ENCODE data around the gene PDE6C.

PDE6C gene

GRCh38 chr10:93612311-93612710 lies at the start of gene PDE6C:
PDE6C (plus strand) TSS chr10:93612537; CDS start chr10:93612726, 189 bp downstream.
- no peaks in the 10 kb centered on the region for H3K4me1 ChIP-seq (ENCODE audit: insufficient read depth, low read length)
- no peak within 1 kb of the TSS for H3K4me3 ChIP-seq (ENCODE audit: low read depth in 1 of 2, low read length in 2 of 2)
- no peak within 1 kb of the TSS for H3K9ac ChIP-seq (ENCODE audit: low read length)
- peaks cover 0 to 4% of the 10 kb centered on the region in 2 donors for H3K27me3 ChIP-seq (ENCODE audit: control insufficient read depth in 1 of 2, insufficient read depth in 2 of 2, low read length in 2 of 2)
- no peak within 1 kb of the TSS for H3K27ac ChIP-seq (ENCODE audit: low read depth, low read length)
- no peaks in the 10 kb centered on the region for H3K9me3 ChIP-seq (ENCODE audit: low read length)
- no peaks in the 10 kb centered on the region for H3K36me3 ChIP-seq (ENCODE audit: insufficient read depth, low read length)

GRCh38 chr10:93565446-93565845 lies 46.9 kb upstream of the PDE6C start:
- Histone ChIP-seq H3K9me3 (ENCODE audit: low read length) (no peaks in the 10 kb centered on the region), H3K27ac (ENCODE audit: low read depth, low read length) (no peak overlapping the region), H3K4me3 (ENCODE audit: low read depth in 1 of 2, low read length in 2 of 2) (no peak overlapping the region), H3K9ac (ENCODE audit: low read length) (no peak overlapping the region), H3K4me1 (ENCODE audit: insufficient read depth, low read length) (no peaks in the 10 kb centered on the region), H3K27me3 (ENCODE audit: control insufficient read depth in 1 of 2, insufficient read depth in 2 of 2, low read length in 2 of 2) (peaks cover 4 to 25% of the 10 kb centered on the region in 2 donors), H3K36me3 (ENCODE audit: insufficient read depth, low read length) (no peaks in the 10 kb centered on the region)

- Histone ChIP-seq H3K27ac (ENCODE audit: low read depth, low read length) (no peak within 1 kb of the TSS), H3K36me3 (ENCODE audit: insufficient read depth, low read length) (no peaks in the 10 kb centered on the region), H3K9ac (ENCODE audit: low read length) (no peak within 1 kb of the TSS), H3K27me3 (ENCODE audit: control insufficient read depth in 1 of 2, insufficient read depth in 2 of 2, low read length in 2 of 2) (peaks cover 4 to 25% of the 10 kb centered on the region in 2 donors), H3K4me3 (ENCODE audit: low read depth in 1 of 2, low read length in 2 of 2) (no peak within 1 kb of the TSS), H3K9me3 (ENCODE audit: low read length) (no peaks in the 10 kb centered on the region), H3K4me1 (ENCODE audit: insufficient read depth, low read length) (no peaks in the 10 kb centered on the region)
Observed at GRCh38 chr10:93566435-93567276, 45.7 kb upstream of the PDE6C start, which contains the start of gene FFAR4. FFAR4 (plus strand) TSS chr10:93566665; CDS start chr10:93566721, 56 bp downstream.

- Histone ChIP-seq H3K4me1 (ENCODE audit: insufficient read depth, low read length) (no peaks in the 10 kb centered on the region), H3K9me3 (ENCODE audit: low read length) (no peaks in the 10 kb centered on the region), H3K9ac (ENCODE audit: low read length) (no peak overlapping the region), H3K36me3 (ENCODE audit: insufficient read depth, low read length) (no peaks in the 10 kb centered on the region), H3K4me3 (ENCODE audit: low read depth in 1 of 2, low read length in 2 of 2) (no peak overlapping the region), H3K27me3 (ENCODE audit: control insufficient read depth in 1 of 2, insufficient read depth in 2 of 2, low read length in 2 of 2) (peaks cover 4 to 25% of the 10 kb centered on the region in 2 donors), H3K27ac (ENCODE audit: low read depth, low read length) (no peak overlapping the region)
Observed at GRCh38 chr10:93567277-93568104, 44.8 kb upstream of the PDE6C start.

DNA sequence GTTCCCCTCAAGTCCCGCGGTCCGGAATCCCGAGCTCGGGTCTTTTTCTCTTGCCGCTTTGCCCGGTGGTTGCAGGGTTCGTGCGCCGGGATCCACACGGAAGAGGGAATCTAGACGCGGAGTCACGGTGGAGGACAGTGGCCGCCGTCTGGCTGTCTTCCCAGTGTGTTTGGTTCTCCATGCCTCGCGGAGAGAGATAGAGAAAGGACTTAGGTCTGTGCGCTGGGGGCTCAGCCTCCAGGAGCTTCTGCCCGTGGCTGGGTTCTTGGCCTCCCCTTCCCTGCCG lies 44.3 kb upstream of the PDE6C start:
- H3K9ac ChIP-seq (ENCODE audit: low read length): no peak overlapping the region
- H3K4me3 ChIP-seq (ENCODE audit: low read depth in 1 of 2, low read length in 2 of 2): no peak overlapping the region
- peaks cover 4 to 25% of the 10 kb centered on the region in 2 donors for H3K27me3 ChIP-seq (ENCODE audit: control insufficient read depth in 1 of 2, insufficient read depth in 2 of 2, low read length in 2 of 2)

GRCh38 chr10:93570383-93570782 lies 42.0 kb upstream of the PDE6C start:
- H3K36me3 ChIP-seq (ENCODE audit: insufficient read depth, low read length): no peaks in the 10 kb centered on the region
- H3K4me1 ChIP-seq (ENCODE audit: insufficient read depth, low read length): no peaks in the 10 kb centered on the region
- no peaks in the 10 kb centered on the region for H3K9me3 ChIP-seq (ENCODE audit: low read length)
- H3K4me3 ChIP-seq (ENCODE audit: low read depth in 1 of 2, low read length in 2 of 2): no peak overlapping the region
- no peak overlapping the region for H3K9ac ChIP-seq (ENCODE audit: low read length)
- H3K27me3 ChIP-seq (ENCODE audit: control insufficient read depth in 1 of 2, insufficient read depth in 2 of 2, low read length in 2 of 2): peaks cover 4 to 25% of the 10 kb centered on the region in 2 donors
- H3K27ac ChIP-seq (ENCODE audit: low read depth, low read length): no peak overlapping the region

More for the DNA sequence above, 44.3 kb upstream of the PDE6C start:
- no peaks in the 10 kb centered on the region for H3K36me3 ChIP-seq (ENCODE audit: insufficient read depth, low read length)
- H3K27ac ChIP-seq (ENCODE audit: low read depth, low read length): no peak overlapping the region
- no peaks in the 10 kb centered on the region for H3K9me3 ChIP-seq (ENCODE audit: low read length)
- no peaks in the 10 kb centered on the region for H3K4me1 ChIP-seq (ENCODE audit: insufficient read depth, low read length)

DNA sequence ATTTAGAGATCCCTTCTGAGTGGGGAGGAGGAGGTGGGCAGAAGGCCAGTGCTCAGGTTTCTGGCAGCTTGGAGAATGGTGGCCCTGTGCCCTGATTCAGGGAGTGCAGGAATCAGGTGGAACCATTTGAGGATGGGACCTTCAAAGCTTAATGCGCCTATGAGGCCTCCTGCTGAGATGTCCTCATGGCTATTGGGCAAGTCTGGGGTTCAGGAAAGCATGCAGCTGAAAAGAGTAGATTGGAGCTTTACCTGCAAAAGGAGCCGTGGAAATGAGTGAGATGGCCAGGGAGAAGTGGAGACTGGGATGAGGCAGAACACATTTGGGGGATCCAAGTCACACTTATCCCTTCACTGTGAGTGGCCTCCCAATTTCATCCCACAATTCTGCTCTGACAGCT lies 39.7 kb upstream of the PDE6C start:
- Histone ChIP-seq H3K27me3 (ENCODE audit: control insufficient read depth in 1 of 2, insufficient read depth in 2 of 2, low read length in 2 of 2) (peaks cover 4 to 13% of the 10 kb centered on the region in 2 donors), H3K4me1 (ENCODE audit: insufficient read depth, low read length) (no peaks in the 10 kb centered on the region), H3K9me3 (ENCODE audit: low read length) (no peaks in the 10 kb centered on the region), H3K4me3 (ENCODE audit: low read depth in 1 of 2, low read length in 2 of 2) (no peak overlapping the region), H3K27ac (ENCODE audit: low read depth, low read length) (no peak overlapping the region), H3K9ac (ENCODE audit: low read length) (no peak overlapping the region), H3K36me3 (ENCODE audit: insufficient read depth, low read length) (no peaks in the 10 kb centered on the region)

GRCh38 chr10:93573051-93573909 lies 39.1 kb upstream of the PDE6C start:
- Histone ChIP-seq H3K27me3 (ENCODE audit: control insufficient read depth in 1 of 2, insufficient read depth in 2 of 2, low read length in 2 of 2) (peaks cover 3 to 6% of the 10 kb centered on the region in 2 donors), H3K4me3 (ENCODE audit: low read depth in 1 of 2, low read length in 2 of 2) (no peak overlapping the region), H3K9me3 (ENCODE audit: low read length) (no peaks in the 10 kb centered on the region), H3K36me3 (ENCODE audit: insufficient read depth, low read length) (no peaks in the 10 kb centered on the region), H3K4me1 (ENCODE audit: insufficient read depth, low read length) (no peaks in the 10 kb centered on the region), H3K9ac (ENCODE audit: low read length) (no peak overlapping the region), H3K27ac (ENCODE audit: low read depth, low read length) (no peak overlapping the region)

DNA sequence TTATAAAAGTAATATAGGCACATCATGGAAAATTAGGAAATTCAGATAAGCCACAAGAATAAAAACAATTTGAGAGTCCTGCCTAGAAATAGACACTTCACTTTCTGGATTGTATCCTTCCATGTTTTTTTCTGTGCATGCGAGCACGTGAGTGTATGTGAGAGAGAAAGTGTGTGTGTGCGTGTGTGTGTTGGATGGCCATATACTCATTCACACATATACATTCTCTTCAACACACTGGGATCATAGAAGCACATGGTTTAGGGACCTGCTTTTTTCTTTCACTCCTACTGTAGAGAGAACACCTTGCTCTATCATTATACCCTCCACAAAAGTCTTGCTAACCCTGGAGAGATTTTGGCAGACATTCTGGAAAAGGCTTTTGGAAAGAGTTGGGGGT lies 38.4 kb upstream of the PDE6C start:
- Histone ChIP-seq H3K4me1 (ENCODE audit: insufficient read depth, low read length) (no peaks in the 10 kb centered on the region), H3K27ac (ENCODE audit: low read depth, low read length) (no peak overlapping the region), H3K9me3 (ENCODE audit: low read length) (no peaks in the 10 kb centered on the region), H3K4me3 (ENCODE audit: low read depth in 1 of 2, low read length in 2 of 2) (no peak overlapping the region), H3K36me3 (ENCODE audit: insufficient read depth, low read length) (no peaks in the 10 kb centered on the region), H3K27me3 (ENCODE audit: control insufficient read depth in 1 of 2, insufficient read depth in 2 of 2, low read length in 2 of 2) (no peaks in the 10 kb centered on the region), H3K9ac (ENCODE audit: low read length) (no peak overlapping the region)

GRCh38 chr10:93576888-93577287 lies 35.4 kb upstream of the PDE6C start:
- Histone ChIP-seq H3K9ac (ENCODE audit: low read length) (no peak overlapping the region), H3K4me1 (ENCODE audit: insufficient read depth, low read length) (no peaks in the 10 kb centered on the region), H3K27ac (ENCODE audit: low read depth, low read length) (no peak overlapping the region), H3K9me3 (ENCODE audit: low read length) (no peaks in the 10 kb centered on the region), H3K4me3 (ENCODE audit: low read depth in 1 of 2, low read length in 2 of 2) (no peak overlapping the region), H3K36me3 (ENCODE audit: insufficient read depth, low read length) (no peaks in the 10 kb centered on the region), H3K27me3 (ENCODE audit: control insufficient read depth in 1 of 2, insufficient read depth in 2 of 2, low read length in 2 of 2) (no peaks in the 10 kb centered on the region)

GRCh38 chr10:93577565-93577964 lies 34.8 kb upstream of the PDE6C start:
- Histone ChIP-seq H3K9me3 (ENCODE audit: low read length) (no peaks in the 10 kb centered on the region), H3K9ac (ENCODE audit: low read length) (no peak overlapping the region), H3K27ac (ENCODE audit: low read depth, low read length) (no peak overlapping the region), H3K4me3 (ENCODE audit: low read depth in 1 of 2, low read length in 2 of 2) (no peak overlapping the region), H3K27me3 (ENCODE audit: control insufficient read depth in 1 of 2, insufficient read depth in 2 of 2, low read length in 2 of 2) (no peaks in the 10 kb centered on the region), H3K4me1 (ENCODE audit: insufficient read depth, low read length) (no peaks in the 10 kb centered on the region), H3K36me3 (ENCODE audit: insufficient read depth, low read length) (no peaks in the 10 kb centered on the region)

Measured in muscle layer of colon (tissue), 2 donors.